Coronary artery (tissue), 2 donors: ENCODE data around the gene APOM.

Source experiments
- DNase-seq: peaks from one replicate; pipeline ENCODE4 v3.0.0-alpha.2; 2017; ENCODE audit warnings: low spot score
- H3K27ac ChIP-seq, 2 donors: fragments of 200-600 bp; sonication (generic); one replicate each; pipeline ENCODE4 v1.5.1; 2016 to 2019
- H3K4me3 ChIP-seq: fragments of 200-600 bp; sonication (generic); 2 replicates; pipeline ENCODE4 v1.5.1; 2016; ENCODE audit warnings: mild to moderate bottlenecking, moderate library complexity
- CTCF ChIP-seq: fragments of 200-600 bp; sonication (generic); IDR thresholded peaks from one replicate; pipeline ENCODE4 v1.5.1; 2019; ENCODE audit warnings: antibody characterized with exemption

Gene APOM

GRCh38 chr6:31651602-31652191 is 4.0 kb upstream of the APOM start:
- TF ChIP-seq CTCF = no peak
- peak; percentile 92 for DNase-seq
- peak overlapping the region; percentile 99 for H3K27ac ChIP-seq
- peak overlapping the region; percentile 78 for H3K4me3 ChIP-seq

GRCh38 chr6:31652925-31653724 is 2.6 kb upstream of the APOM start:
- peak overlapping the region; percentile 78 for H3K4me3 ChIP-seq
- H3K27ac ChIP-seq = peak overlapping the region; percentile 99
- no peak for TF ChIP-seq CTCF
- peak; percentile 95 for DNase-seq

DNA sequence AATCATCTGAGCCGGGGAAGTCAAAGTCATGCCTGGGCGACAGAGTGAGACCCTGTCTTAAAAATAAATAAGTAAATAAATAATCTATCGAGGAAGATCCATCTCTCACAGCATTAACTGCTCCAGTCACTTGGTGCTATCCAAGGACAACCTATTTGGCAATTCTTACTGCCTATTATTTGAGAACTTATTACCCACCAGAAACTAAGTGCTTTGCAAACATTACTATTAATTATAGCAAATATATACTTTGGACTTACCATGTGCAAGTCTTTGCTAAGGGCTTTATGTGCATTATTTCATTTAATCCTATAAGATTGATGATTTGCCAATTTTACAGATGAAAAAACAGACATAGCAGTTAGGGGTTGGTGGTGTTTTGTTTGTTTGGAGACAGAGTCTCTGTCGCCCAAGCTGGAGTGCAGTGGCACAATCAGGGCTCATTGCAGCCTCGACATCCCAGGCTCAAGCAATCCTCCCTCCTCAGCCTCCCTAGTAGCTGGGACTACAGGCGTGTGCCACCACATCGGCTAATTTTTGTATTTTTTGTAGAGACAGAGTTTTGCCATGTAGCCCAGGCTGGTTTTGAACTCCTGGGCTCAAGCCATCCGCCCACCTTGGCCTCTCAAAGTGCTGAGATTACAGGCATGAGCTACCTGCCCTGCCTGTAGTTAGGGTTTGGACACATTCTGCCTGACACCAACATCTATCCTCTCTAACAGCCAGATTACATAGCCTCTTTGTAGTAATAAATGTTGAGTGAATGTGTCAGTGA is 933 bp upstream of the APOM start:
- Histone ChIP-seq H3K27ac (no peak overlapping the region), H3K4me3 (no peak overlapping the region)
- TF ChIP-seq CTCF = no peak
- DNase-seq = no peak

- H3K27ac ChIP-seq = no peak overlapping the region
- TF ChIP-seq CTCF = no peak
- no peak overlapping the region for H3K4me3 ChIP-seq
Observed at GRCh38 chr6:31657406-31658157, 1.9 kb downstream of the APOM start.

DNA sequence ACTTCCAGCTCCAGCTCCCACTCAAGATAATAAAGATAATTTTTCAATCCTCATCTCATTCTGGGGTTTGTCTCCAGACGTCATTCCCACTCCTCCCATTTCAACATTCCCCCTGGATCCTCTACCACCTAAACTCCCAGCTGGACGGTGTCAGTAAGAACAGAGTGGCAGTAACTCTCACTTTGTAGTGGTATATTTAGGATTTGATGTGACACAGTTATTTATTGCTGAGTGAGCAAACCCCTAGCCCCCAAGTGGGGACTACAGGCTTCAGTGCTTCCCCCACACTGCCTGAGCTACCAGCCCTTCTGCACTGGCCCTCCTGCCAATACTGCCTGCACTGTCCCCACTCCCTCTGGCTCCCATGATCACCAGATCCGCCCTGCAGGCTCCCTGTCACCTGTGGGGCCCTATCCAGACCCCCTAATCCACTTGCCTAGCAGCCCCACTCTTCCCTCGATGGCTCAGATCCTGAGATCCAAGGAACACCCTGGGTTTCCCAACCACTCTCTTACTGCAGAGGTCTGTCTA is 2.5 kb downstream of the APOM start:
- no peak for DNase-seq
- TF ChIP-seq CTCF = no peak
- Histone ChIP-seq H3K4me3 (no peak overlapping the region), H3K27ac (no peak overlapping the region)

More at GRCh38 chr6:31657406-31658157, 1.9 kb downstream of the APOM start:
- DNase-seq = no peak

DNA sequence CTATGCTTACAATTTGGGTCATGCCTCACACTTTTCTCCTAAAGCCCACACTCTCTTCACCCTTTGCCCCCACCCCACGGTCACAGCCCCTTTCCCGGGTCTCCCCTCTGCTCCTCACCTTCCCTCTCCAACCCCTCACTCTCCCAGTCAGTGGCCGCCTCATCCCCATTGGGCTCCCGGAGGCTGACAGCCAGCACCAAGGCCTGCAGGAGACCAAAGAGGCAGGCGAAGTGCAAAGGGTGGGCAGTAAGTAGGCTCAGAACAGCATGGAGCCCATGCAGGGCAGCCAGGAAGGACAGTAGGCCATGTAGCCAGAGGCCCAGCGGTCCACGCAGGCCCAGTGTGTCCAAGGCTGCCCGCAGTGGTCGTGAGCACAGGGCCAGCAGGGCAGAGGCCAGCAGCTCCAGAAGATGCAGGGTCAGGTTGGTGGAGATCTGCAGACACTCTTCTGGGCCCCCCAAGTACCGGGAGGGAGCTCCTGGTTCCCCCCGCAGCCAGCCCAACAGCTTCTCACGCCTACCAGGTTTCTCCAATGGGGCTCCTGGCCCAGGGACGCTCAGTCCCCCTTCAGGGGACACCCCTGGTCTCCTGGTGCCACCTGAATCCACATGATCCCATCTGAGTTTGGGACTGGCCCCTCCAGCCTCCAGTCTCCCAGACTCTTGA is 3.4 kb downstream of the APOM start:
- DNase-seq = no peak
- H3K27ac ChIP-seq = peak overlapping the region; percentile 90 to 95
- TF ChIP-seq CTCF = no peak
- peak overlapping the region; percentile 97 for H3K4me3 ChIP-seq
